ENCODE data around the gene GALNT9.

DNA sequence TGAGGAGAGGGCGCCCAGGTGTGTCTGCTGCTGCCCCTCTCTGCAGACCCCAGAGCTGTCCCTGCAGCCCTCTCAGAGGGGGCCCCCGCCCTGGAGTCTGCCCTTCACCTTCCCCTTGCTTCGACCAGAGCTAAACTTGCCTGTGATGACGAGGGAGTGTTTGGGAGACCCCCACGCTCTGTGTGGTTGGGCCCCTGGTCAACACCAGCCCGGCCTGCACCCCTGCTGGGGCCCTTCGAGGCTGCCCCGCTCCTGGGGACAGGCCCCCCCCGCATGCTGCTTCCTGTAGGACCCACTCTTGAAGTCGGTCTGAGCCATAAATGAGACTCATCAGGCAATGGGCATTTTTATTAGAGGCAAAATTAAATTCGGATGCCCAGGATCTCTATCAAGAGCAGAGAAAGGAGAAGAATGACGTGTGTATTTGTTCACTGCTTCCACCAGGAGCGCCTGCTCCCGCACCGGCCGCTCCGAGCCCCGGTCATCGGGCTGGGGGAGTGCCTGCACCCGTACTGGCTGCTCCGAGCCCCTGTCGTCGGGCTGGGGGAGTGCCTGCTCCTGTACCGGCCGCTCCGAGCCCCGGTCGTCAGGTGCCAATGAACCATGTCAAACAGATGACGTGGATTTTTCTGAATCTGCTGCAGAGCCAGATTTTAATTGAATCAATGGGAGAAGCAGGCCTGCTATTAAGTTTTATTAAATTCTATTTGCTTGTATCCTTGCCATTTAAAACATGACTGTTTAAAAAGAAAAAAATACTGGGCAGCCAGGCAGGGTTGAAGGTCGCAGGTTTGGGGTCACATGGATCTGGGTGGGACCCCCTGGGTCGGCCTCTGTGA lies 137.5 kb downstream of the GALNT9 start:
- TF ChIP-seq, protein P1, sequence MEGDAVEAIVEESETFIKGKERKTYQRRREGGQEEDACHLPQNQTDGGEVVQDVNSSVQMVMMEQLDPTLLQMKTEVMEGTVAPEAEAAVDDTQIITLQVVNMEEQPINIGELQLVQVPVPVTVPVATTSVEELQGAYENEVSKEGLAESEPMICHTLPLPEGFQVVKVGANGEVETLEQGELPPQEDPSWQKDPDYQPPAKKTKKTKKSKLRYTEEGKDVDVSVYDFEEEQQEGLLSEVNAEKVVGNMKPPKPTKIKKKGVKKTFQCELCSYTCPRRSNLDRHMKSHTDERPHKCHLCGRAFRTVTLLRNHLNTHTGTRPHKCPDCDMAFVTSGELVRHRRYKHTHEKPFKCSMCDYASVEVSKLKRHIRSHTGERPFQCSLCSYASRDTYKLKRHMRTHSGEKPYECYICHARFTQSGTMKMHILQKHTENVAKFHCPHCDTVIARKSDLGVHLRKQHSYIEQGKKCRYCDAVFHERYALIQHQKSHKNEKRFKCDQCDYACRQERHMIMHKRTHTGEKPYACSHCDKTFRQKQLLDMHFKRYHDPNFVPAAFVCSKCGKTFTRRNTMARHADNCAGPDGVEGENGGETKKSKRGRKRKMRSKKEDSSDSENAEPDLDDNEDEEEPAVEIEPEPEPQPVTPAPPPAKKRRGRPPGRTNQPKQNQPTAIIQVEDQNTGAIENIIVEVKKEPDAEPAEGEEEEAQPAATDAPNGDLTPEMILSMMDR (IDR thresholded peaks at IDR 0.05): no peak
- TF ChIP-seq POLR2A (IDR thresholded peaks at IDR 0.05): no peak
- no peak for TF ChIP-seq POLR2AphosphoS5 (IDR thresholded peaks at IDR 0.05)
